H9 (cell line): ENCODE measurements around the gene AEBP2. TPM values are rescaled to one million over a fixed set of nuclear protein-coding genes. Genes with fewer than 3 reads are reported as not detected.

Experiments used
- DNase-seq: peaks from one replicate; pipeline ENCODE4 v3.0.0-alpha.2; 2017
- H2AFZ ChIP-seq: one replicate; pipeline ENCODE4 v1.6.1; 2013; ENCODE audit warnings: mild to moderate bottlenecking, low read length, control low read depth, moderate library complexity
- H2AK5ac ChIP-seq: 2 replicates; pipeline ENCODE4 v1.6.1; 2013; ENCODE audit warnings: low read length, control low read depth, mixed read lengths; ENCODE audit not compliant: insufficient read length
- H2BK120ac ChIP-seq: one replicate; pipeline ENCODE4 v1.6.1; 2013; ENCODE audit warnings: low read depth, mild to moderate bottlenecking, low read length, control low read depth, inconsistent platforms; ENCODE audit not compliant: poor library complexity, severe bottlenecking
- H2BK12ac ChIP-seq: 2 replicates; pipeline ENCODE4 v1.6.1; 2013; ENCODE audit warnings: low read length, control low read depth, mixed read lengths, low read depth; ENCODE audit not compliant: insufficient read length
- H2BK15ac ChIP-seq: 2 replicates; pipeline ENCODE4 v1.6.1; 2013; ENCODE audit warnings: low read depth, low read length, control low read depth
- H2BK20ac ChIP-seq: one replicate; pipeline ENCODE4 v1.6.1; 2013; ENCODE audit warnings: low read depth, mild to moderate bottlenecking, low read length, control low read depth, inconsistent platforms; ENCODE audit not compliant: poor library complexity, severe bottlenecking
- H2BK5ac ChIP-seq: 2 replicates; pipeline ENCODE4 v1.6.1; 2013; ENCODE audit warnings: low read length, control low read depth, mixed read lengths; ENCODE audit not compliant: insufficient read length
- H3K14ac ChIP-seq: 2 replicates; pipeline ENCODE4 v1.6.1; 2013; ENCODE audit warnings: low read length, control low read depth; ENCODE audit not compliant: insufficient read depth
- H3K18ac ChIP-seq: 2 replicates; pipeline ENCODE4 v1.6.1; 2013; ENCODE audit warnings: low read depth, mild to moderate bottlenecking, mixed read lengths, low read length, control low read depth; ENCODE audit not compliant: insufficient read length
- H3K23ac ChIP-seq: 2 replicates; pipeline ENCODE4 v1.6.1; 2013; ENCODE audit warnings: low read length, control low read depth, mixed read lengths, low read depth; ENCODE audit not compliant: insufficient read length
- H3K23me2 ChIP-seq: 2 replicates; pipeline ENCODE4 v1.6.1; 2013; ENCODE audit warnings: low read depth, mild to moderate bottlenecking, mixed read lengths, low read length, control low read depth; ENCODE audit not compliant: insufficient read length, poor library complexity, severe bottlenecking
- H3K27ac ChIP-seq: 2 replicates; pipeline ENCODE4 v1.5.1; 2013; ENCODE audit warnings: low read length, control low read depth, mixed read lengths, low read depth; ENCODE audit not compliant: insufficient read length
- H3K27me3 ChIP-seq: 2 replicates; pipeline ENCODE4 v1.6.1; 2013; ENCODE audit warnings: low read length, control low read depth, inconsistent platforms; ENCODE audit not compliant: insufficient read depth
- H3K4ac ChIP-seq: 2 replicates; pipeline ENCODE4 v1.6.1; 2013; ENCODE audit warnings: low read depth, mild to moderate bottlenecking, control low read depth, inconsistent platforms, low read length, moderate library complexity
- H3K4me1 ChIP-seq: 2 replicates; pipeline ENCODE4 v1.6.1; 2013; ENCODE audit warnings: low read length, control low read depth, inconsistent platforms; ENCODE audit not compliant: insufficient read depth
- H3K4me2 ChIP-seq: 2 replicates; pipeline ENCODE4 v1.6.1; 2013; ENCODE audit warnings: low read length, control low read depth, mixed read lengths; ENCODE audit not compliant: insufficient read length, insufficient read depth
- H3K56ac ChIP-seq: 2 replicates; pipeline ENCODE4 v1.6.1; 2013; ENCODE audit warnings: low read depth, mild to moderate bottlenecking, mixed read lengths, low read length, control low read depth; ENCODE audit not compliant: insufficient read length
- H3K79me1 ChIP-seq: 2 replicates; pipeline ENCODE4 v1.6.1; 2013; ENCODE audit warnings: low read depth, mild to moderate bottlenecking, moderate library complexity, low read length, control low read depth, inconsistent platforms; ENCODE audit not compliant: insufficient read depth, poor library complexity, severe bottlenecking
- H3K79me2 ChIP-seq: 2 replicates; pipeline ENCODE4 v1.6.1; 2013; ENCODE audit warnings: low read length, control low read depth, inconsistent platforms; ENCODE audit not compliant: insufficient read depth
- H3K9ac ChIP-seq: 2 replicates; pipeline ENCODE4 v1.6.1; 2013; ENCODE audit warnings: low read length, control low read depth, mixed read lengths; ENCODE audit not compliant: insufficient read length; ENCODE audit errors: extremely low read depth
- H3K9me3 ChIP-seq: one replicate; pipeline ENCODE4 v1.6.1; 2013; ENCODE audit warnings: low read depth, low read length, inconsistent platforms; ENCODE audit not compliant: control insufficient read depth
- H3T11ph ChIP-seq: one replicate; pipeline ENCODE4 v1.6.1; 2013; ENCODE audit warnings: mild to moderate bottlenecking, low read length, control low read depth, inconsistent platforms
- H4K20me1 ChIP-seq: one replicate; pipeline ENCODE4 v1.6.1; 2013; ENCODE audit not compliant: control insufficient read depth, insufficient read length, insufficient read depth
- H4K5ac ChIP-seq: 2 replicates; pipeline ENCODE4 v1.6.1; 2013; ENCODE audit warnings: low read depth, mild to moderate bottlenecking, mixed read lengths, low read length, control low read depth; ENCODE audit not compliant: insufficient read length
- H4K8ac ChIP-seq: replicated peaks from 2 replicates; pipeline ENCODE4 v1.6.1; 2013; ENCODE audit warnings: low read length, control low read depth, mixed read lengths, low read depth; ENCODE audit not compliant: insufficient read length
- H4K91ac ChIP-seq: 2 replicates; pipeline ENCODE4 v1.6.1; 2013; ENCODE audit warnings: low read depth, mild to moderate bottlenecking, moderate library complexity, mixed read lengths, low read length, control low read depth; ENCODE audit not compliant: insufficient read length
- H3K27ac Mint-ChIP-seq, 3 experiments: 2 replicates in 2 of 3; 3 replicates in 1 of 3; pipeline ENCODE4 v1.8.0; 2020 to 2021; ENCODE audit warnings: mixed read lengths in 3 of 3, mild to moderate bottlenecking in 1 of 3, moderate library complexity in 1 of 3
- H3K27me3 Mint-ChIP-seq: 2 replicates; pipeline ENCODE4 v1.8.0; 2021; ENCODE audit warnings: low read depth, mild to moderate bottlenecking, moderate library complexity, mixed read lengths
- H3K36me3 Mint-ChIP-seq, 3 experiments: 2 replicates in 2 of 3; 3 replicates in 1 of 3; pipeline ENCODE4 v1.8.0; 2020 to 2021; ENCODE audit warnings: low read depth in 3 of 3, mixed read lengths in 3 of 3; ENCODE audit not compliant: insufficient read depth in 1 of 3
- H3K4me1 Mint-ChIP-seq, 2 experiments: 2 replicates each; pipeline ENCODE4 v1.8.0; 2020; ENCODE audit warnings: mixed read lengths in 2 of 2
- H3K4me3 Mint-ChIP-seq, 2 experiments: 2 replicates in 1 of 2; 3 replicates in 1 of 2; pipeline ENCODE4 v1.8.0; 2020 to 2021; ENCODE audit warnings: mild to moderate bottlenecking in 2 of 2, mixed read lengths in 2 of 2, moderate library complexity in 1 of 2
- H3K9me3 Mint-ChIP-seq, 2 experiments: 2 replicates in 1 of 2; 3 replicates in 1 of 2; pipeline ENCODE4 v1.8.0; 2020; ENCODE audit warnings: mild to moderate bottlenecking in 2 of 2, mixed read lengths in 2 of 2, moderate library complexity in 1 of 2
- WGBS: extraction: QIAGEN DNeasy Blood & Tissue Kit; methylation state at CpG from one replicate; pipeline ENCODE4 v1.1.7; 2013; ENCODE audit warnings: missing lambda C conversion rate, low lambda C conversion rate, mixed read lengths; ENCODE audit not compliant: insufficient read length; ENCODE audit errors: extremely low coverage; 5-methylcytosine and 5-hydroxymethylcytosine counted together
- total RNA-seq: library from RNA; stranded (reverse); gene quantifications from 2 replicates; pipeline ENCODE4 v1.2.1, GENCODE V29; 2021
- TF ChIP-seq, protein P1 (sequence below): fragments of 200-600 bp; sonication (generic); conservative IDR thresholded peaks from 3 replicates; pipeline ENCODE4 v1.8.0; 2021; ENCODE audit warnings: antibody characterized with exemption, mild to moderate bottlenecking

Gene AEBP2
- total RNA-seq, 1 experiment from 2014 or later, result 82.8 TPM

DNA sequence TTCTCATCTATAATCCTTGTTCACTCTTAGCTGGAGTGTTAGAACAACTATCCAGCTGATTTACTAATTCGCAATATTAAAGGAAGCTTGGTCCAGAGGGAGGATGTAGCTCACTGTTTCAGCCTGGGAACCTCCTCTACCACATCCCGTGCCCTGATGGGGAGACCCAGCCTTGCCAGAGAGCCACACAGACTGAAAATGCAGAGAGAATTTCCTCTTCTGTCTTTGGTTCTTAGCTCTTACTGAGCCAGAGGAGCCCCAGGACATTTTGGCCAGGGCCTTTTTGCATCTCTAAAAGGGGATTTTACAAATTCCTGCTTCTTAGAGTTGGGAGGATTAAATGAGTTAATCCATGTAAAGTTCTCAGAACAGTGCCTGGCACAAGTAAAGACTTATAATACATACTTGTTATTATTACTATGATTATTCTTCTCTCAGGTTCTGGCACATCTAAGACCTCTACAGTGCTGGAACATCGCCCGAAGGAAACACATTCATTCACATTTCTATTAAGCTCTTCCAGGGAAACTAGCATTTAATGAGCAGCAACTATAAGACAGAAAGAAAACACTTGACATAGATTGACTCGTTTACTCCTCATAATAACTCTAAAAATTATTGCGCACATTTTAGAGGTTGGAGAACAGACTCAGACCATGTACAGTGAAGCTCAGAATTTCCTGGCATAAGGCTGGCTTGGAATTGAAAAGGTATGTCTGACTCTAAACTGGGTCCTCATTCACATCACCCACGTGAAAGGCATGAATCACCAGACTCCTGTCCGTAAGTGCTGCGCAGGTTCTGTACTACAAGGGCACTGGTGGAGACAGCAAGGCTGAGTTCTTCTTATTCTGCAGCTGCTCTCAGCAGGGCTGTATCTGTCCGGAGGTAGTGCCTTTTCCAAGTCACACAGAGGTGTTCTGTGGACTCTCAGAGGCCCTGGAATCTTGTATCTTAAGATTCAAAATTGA, 27.8 kb upstream of the AEBP2 start:
- no peaks in the 10 kb centered on the region for H3K36me3 Mint-ChIP-seq

More for the DNA sequence above, 27.8 kb upstream of the AEBP2 start:
- no peaks in the 10 kb centered on the region for H3K79me2 ChIP-seq
- no peaks in the 10 kb centered on the region for H3K9me3 ChIP-seq
- no peak overlapping the region for H2BK5ac ChIP-seq
- DNase-seq, result peak; percentile 75
- Mint-ChIP-seq H3K4me1 (peaks cover 41 to 43% of the 10 kb centered on the region in 2 experiments), H3K4me3 (peak overlapping the region; percentile 4 to 18; a peak in 1 of 5 replicates), H3K9me3 (no peaks in the 10 kb centered on the region), H3K27ac (peak overlapping the region; percentile 80 to 98 (median 95); a peak in 6 of 7 replicates), H3K27me3 (no peaks in the 10 kb centered on the region; the same call in 1 of the 2 replicates)
- H3K23me2 ChIP-seq, result no peaks in the 10 kb centered on the region
- H3K4me2 ChIP-seq, result no peak overlapping the region
- H4K5ac ChIP-seq, result no peak overlapping the region
- TF ChIP-seq, protein P1, sequence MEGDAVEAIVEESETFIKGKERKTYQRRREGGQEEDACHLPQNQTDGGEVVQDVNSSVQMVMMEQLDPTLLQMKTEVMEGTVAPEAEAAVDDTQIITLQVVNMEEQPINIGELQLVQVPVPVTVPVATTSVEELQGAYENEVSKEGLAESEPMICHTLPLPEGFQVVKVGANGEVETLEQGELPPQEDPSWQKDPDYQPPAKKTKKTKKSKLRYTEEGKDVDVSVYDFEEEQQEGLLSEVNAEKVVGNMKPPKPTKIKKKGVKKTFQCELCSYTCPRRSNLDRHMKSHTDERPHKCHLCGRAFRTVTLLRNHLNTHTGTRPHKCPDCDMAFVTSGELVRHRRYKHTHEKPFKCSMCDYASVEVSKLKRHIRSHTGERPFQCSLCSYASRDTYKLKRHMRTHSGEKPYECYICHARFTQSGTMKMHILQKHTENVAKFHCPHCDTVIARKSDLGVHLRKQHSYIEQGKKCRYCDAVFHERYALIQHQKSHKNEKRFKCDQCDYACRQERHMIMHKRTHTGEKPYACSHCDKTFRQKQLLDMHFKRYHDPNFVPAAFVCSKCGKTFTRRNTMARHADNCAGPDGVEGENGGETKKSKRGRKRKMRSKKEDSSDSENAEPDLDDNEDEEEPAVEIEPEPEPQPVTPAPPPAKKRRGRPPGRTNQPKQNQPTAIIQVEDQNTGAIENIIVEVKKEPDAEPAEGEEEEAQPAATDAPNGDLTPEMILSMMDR, result no peak
- no peaks in the 10 kb centered on the region for H4K20me1 ChIP-seq
- no peak overlapping the region for H4K8ac ChIP-seq
- no peak overlapping the region for H3K18ac ChIP-seq
- H3T11ph ChIP-seq, result no peak overlapping the region
- H3K4ac ChIP-seq, result no peak overlapping the region
- H3K9ac ChIP-seq, result no peak overlapping the region
- H2AK5ac ChIP-seq, result no peak overlapping the region
- no peak overlapping the region for H4K91ac ChIP-seq
- no peak overlapping the region for H3K56ac ChIP-seq
- no peak overlapping the region for H3K14ac ChIP-seq
- no peak overlapping the region for H2BK120ac ChIP-seq
- no peak overlapping the region for H3K23ac ChIP-seq
- no peak overlapping the region for H3K27ac ChIP-seq
- no peak overlapping the region for H2BK12ac ChIP-seq
- no peak overlapping the region for H2BK20ac ChIP-seq
- peaks cover 2% of the 10 kb centered on the region; the same call in 1 of the 2 replicates for H3K4me1 ChIP-seq
- H3K79me1 ChIP-seq, result no peaks in the 10 kb centered on the region
- H2BK15ac ChIP-seq, result no peak overlapping the region
- H3K27me3 ChIP-seq, result no peaks in the 10 kb centered on the region
- H2AFZ ChIP-seq, result no peak overlapping the region
- no CpG with 5 or more reads among the region's 10 CpGs for WGBS
